ENCODE measurements around the gene LETM1. TPM values are rescaled to one million over a fixed set of nuclear protein-coding genes. Genes with fewer than 3 reads are reported as not detected.

Gene LETM1
- polyA plus RNA-seq, 1 donor (not counting 4 experiments of a cell fraction or from before 2014, with no cell fraction given): 25.6 TPM

- FAIRE-seq (no peak), DNase-seq (ENCODE audit: low read depth, low spot score) (no peak)
- Histone ChIP-seq H3K4me3 (ENCODE audit: control insufficient read depth in 2 of 3, extremely low read depth in 1 of 3, insufficient read depth in 2 of 3, low read depth in 1 of 3, low read length in 3 of 3) (peak overlapping the region; percentile 82 to 98 (median 91)), H3K9ac (ENCODE audit: control insufficient read depth, extremely low read depth, insufficient read depth, low read length) (peak overlapping the region; percentile 94), H3K4me1 (ENCODE audit: control insufficient read depth, extremely low read depth, insufficient read depth, low read length) (peaks cover 30% of the 10 kb centered on the region), H4K20me1 (ENCODE audit: control insufficient read depth, extremely low read depth, insufficient read depth, low read length) (peaks cover 6% of the 10 kb centered on the region), H3K79me2 (ENCODE audit: control insufficient read depth, insufficient read depth, low read length) (peaks cover 77% of the 10 kb centered on the region), H3K36me3 (ENCODE audit: control insufficient read depth in 2 of 2, extremely low read depth in 1 of 2, insufficient read depth in 2 of 2, low read length in 2 of 2) (peaks cover 0 to 7% of the 10 kb centered on the region in 2 experiments), H2AFZ (ENCODE audit: control insufficient read depth, low read length) (no peak overlapping the region), H3K4me2 (ENCODE audit: control insufficient read depth, extremely low read depth, insufficient read depth, low read depth, low read length) (peak overlapping the region; percentile 96), H3K9me3 (ENCODE audit: control insufficient read depth, low read depth, low read length) (no peaks in the 10 kb centered on the region), H3K27ac (ENCODE audit: control insufficient read depth, insufficient read depth, low read length) (peak overlapping the region; percentile 76), H3K27me3 (ENCODE audit: control insufficient read depth, extremely low read depth, insufficient read depth, low read length) (no peaks in the 10 kb centered on the region), H3K9me1 (ENCODE audit: control insufficient read depth, extremely low read depth, insufficient read depth, low read length) (peaks cover 11% of the 10 kb centered on the region)
- dilution Hi-C loops (cut with MboI; ENCODE audit: extremely low pct_ligation_motif_present, low sequenced_read_pairs): no loop called here
- TF ChIP-seq EZH2 (IDR thresholded peaks at IDR 0.05; ENCODE audit: low read length): no peak
- TF ChIP-seq CTCF (optimal IDR thresholded peaks at IDR 0.05 in 1 of 3, IDR thresholded peaks at IDR 0.05 in 1 of 3, conservative IDR thresholded peaks at IDR 0.05 in 1 of 3; ENCODE audit: extremely low read depth in 1 of 3, insufficient read depth in 2 of 3, low read length in 3 of 3): no peak
Observed at GRCh38 chr4:1854752-1855151, 1.2 kb downstream of the LETM1 start.

GRCh38 chr4:1852904-1853623, 2.9 kb downstream of the LETM1 start:
- FAIRE-seq (no peak), DNase-seq (ENCODE audit: low read depth, low spot score) (no peak)
- H3K79me2 ChIP-seq (ENCODE audit: control insufficient read depth, insufficient read depth, low read length): peaks cover 88% of the 10 kb centered on the region
- peaks cover 11% of the 10 kb centered on the region for H3K9me1 ChIP-seq (ENCODE audit: control insufficient read depth, extremely low read depth, insufficient read depth, low read length)
- H3K27ac ChIP-seq (ENCODE audit: control insufficient read depth, insufficient read depth, low read length): no peak overlapping the region
- no peaks in the 10 kb centered on the region for H3K9me3 ChIP-seq (ENCODE audit: control insufficient read depth, low read depth, low read length)
- H3K4me3 ChIP-seq (ENCODE audit: control insufficient read depth in 2 of 3, extremely low read depth in 1 of 3, insufficient read depth in 2 of 3, low read depth in 1 of 3, low read length in 3 of 3): no peak overlapping the region
- H2AFZ ChIP-seq (ENCODE audit: control insufficient read depth, low read length): no peak overlapping the region
- TF ChIP-seq EZH2 (IDR thresholded peaks at IDR 0.05; ENCODE audit: low read length): no peak
- no peak for TF ChIP-seq CTCF (optimal IDR thresholded peaks at IDR 0.05 in 1 of 3, IDR thresholded peaks at IDR 0.05 in 1 of 3, conservative IDR thresholded peaks at IDR 0.05 in 1 of 3; ENCODE audit: extremely low read depth in 1 of 3, insufficient read depth in 2 of 3, low read length in 3 of 3)
- H3K36me3 ChIP-seq (ENCODE audit: control insufficient read depth in 2 of 2, extremely low read depth in 1 of 2, insufficient read depth in 2 of 2, low read length in 2 of 2): peaks cover 0 to 13% of the 10 kb centered on the region in 2 experiments
- no peak overlapping the region for H3K4me2 ChIP-seq (ENCODE audit: control insufficient read depth, extremely low read depth, insufficient read depth, low read depth, low read length)
- H3K4me1 ChIP-seq (ENCODE audit: control insufficient read depth, extremely low read depth, insufficient read depth, low read length): peaks cover 30% of the 10 kb centered on the region
- H4K20me1 ChIP-seq (ENCODE audit: control insufficient read depth, extremely low read depth, insufficient read depth, low read length): peaks cover 6% of the 10 kb centered on the region
- dilution Hi-C loops (cut with MboI; ENCODE audit: extremely low pct_ligation_motif_present, low sequenced_read_pairs): no loop called here
- H3K9ac ChIP-seq (ENCODE audit: control insufficient read depth, extremely low read depth, insufficient read depth, low read length): no peak overlapping the region
- no peaks in the 10 kb centered on the region for H3K27me3 ChIP-seq (ENCODE audit: control insufficient read depth, extremely low read depth, insufficient read depth, low read length)

Data from keratinocyte (primary cell).